Measurements from ENCODE around the gene NCOA7.
A peak's percentile ranks its signal among the peaks of the same experiment; 100 is the strongest.
"Not testable (repeated sequence)": the region's sequence is repeated elsewhere in the genome, so short reads cannot be mapped to it uniquely, and the experiment has no call there.

The NCOA7 gene

DNA sequence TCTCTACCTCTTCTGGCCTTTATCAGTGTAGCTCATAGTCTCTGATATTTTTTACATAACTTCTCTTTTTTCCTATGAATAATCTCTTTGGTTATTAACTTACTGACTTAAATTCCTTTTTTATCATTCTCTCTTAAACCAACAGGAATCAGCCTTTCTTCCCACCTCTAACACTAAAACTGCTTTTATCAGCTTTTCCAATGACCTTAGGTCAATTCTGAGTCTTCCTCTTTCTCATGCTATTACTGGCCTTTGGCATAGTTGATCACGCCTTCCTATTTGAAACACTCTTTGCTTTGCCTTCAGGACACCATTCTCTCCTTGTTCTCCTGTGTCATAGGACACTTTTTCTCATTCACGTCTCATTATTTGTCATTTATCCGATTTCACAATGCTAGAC, 157.7 kb downstream of the NCOA7 start:
- Histone ChIP-seq H3K27me3 (replicated peaks; ENCODE audit: control insufficient read depth, insufficient read depth, low read length) (no peaks in the 10 kb centered on the region), H3K4me3 (replicated peaks; ENCODE audit: low read depth, low read length) (no peak overlapping the region), H3K36me3 (ENCODE audit: control insufficient read depth, insufficient read depth, low read length) (no peaks in the 10 kb centered on the region)
- no peak for DNase-seq (ENCODE audit: extremely low read depth, insufficient read length)
- TF ChIP-seq, protein P1, sequence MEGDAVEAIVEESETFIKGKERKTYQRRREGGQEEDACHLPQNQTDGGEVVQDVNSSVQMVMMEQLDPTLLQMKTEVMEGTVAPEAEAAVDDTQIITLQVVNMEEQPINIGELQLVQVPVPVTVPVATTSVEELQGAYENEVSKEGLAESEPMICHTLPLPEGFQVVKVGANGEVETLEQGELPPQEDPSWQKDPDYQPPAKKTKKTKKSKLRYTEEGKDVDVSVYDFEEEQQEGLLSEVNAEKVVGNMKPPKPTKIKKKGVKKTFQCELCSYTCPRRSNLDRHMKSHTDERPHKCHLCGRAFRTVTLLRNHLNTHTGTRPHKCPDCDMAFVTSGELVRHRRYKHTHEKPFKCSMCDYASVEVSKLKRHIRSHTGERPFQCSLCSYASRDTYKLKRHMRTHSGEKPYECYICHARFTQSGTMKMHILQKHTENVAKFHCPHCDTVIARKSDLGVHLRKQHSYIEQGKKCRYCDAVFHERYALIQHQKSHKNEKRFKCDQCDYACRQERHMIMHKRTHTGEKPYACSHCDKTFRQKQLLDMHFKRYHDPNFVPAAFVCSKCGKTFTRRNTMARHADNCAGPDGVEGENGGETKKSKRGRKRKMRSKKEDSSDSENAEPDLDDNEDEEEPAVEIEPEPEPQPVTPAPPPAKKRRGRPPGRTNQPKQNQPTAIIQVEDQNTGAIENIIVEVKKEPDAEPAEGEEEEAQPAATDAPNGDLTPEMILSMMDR (IDR thresholded peaks at IDR 0.05; ENCODE audit: insufficient read depth, low read length, poor library complexity, severe bottlenecking), result no peak

GRCh38 chr6:125949069-125949468, 158.3 kb downstream of the NCOA7 start:
- Histone ChIP-seq H3K4me3 (replicated peaks; ENCODE audit: low read depth, low read length) (no peak overlapping the region), H3K36me3 (ENCODE audit: control insufficient read depth, insufficient read depth, low read length) (no peaks in the 10 kb centered on the region), H3K27me3 (replicated peaks; ENCODE audit: control insufficient read depth, insufficient read depth, low read length) (no peaks in the 10 kb centered on the region)
- DNase-seq (ENCODE audit: extremely low read depth, insufficient read length), result no peak
- TF ChIP-seq, protein P1 (IDR thresholded peaks at IDR 0.05; ENCODE audit: insufficient read depth, low read length, poor library complexity, severe bottlenecking), result no peak

DNA sequence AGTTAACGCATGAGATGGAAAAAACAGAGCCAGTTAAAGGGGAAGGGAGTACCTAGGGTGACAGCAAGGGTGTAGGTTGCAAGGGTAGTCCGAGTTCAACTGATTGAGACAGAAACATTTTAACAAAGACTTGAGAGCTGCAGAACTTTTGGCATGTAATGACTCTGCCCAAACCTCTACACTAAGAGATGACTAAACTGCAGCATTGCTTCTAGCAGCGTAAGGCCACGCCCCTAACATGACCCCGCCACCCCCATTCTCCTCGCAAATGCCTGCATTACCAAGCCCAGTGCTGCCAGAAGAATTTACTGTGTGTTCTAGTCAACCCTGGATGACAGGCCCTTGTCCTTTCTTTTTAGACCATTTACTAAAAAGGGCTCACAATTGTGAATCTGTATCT, 159.5 kb downstream of the NCOA7 start:
- H3K27me3 ChIP-seq (replicated peaks; ENCODE audit: control insufficient read depth, insufficient read depth, low read length), result no peaks in the 10 kb centered on the region
- no peaks in the 10 kb centered on the region for H3K36me3 ChIP-seq (ENCODE audit: control insufficient read depth, insufficient read depth, low read length)
- no peak for DNase-seq (ENCODE audit: extremely low read depth, insufficient read length)
- TF ChIP-seq, protein P1 (IDR thresholded peaks at IDR 0.05; ENCODE audit: insufficient read depth, low read length, poor library complexity, severe bottlenecking), result no peak
- H3K4me3 ChIP-seq (replicated peaks; ENCODE audit: low read depth, low read length), result no peak overlapping the region

- H3K27me3 ChIP-seq (replicated peaks; ENCODE audit: control insufficient read depth, insufficient read depth, low read length); DNase-seq (ENCODE audit: extremely low read depth, insufficient read length); H3K36me3 ChIP-seq (ENCODE audit: control insufficient read depth, insufficient read depth, low read length); H3K4me3 ChIP-seq (replicated peaks; ENCODE audit: low read depth, low read length): not testable (repeated sequence)
Measured at GRCh38 chr6:125950716-125951115, 160.0 kb downstream of the NCOA7 start.

- H3K36me3 ChIP-seq (ENCODE audit: control insufficient read depth, insufficient read depth, low read length), result no peaks in the 10 kb centered on the region
- TF ChIP-seq, protein P1 (IDR thresholded peaks at IDR 0.05; ENCODE audit: insufficient read depth, low read length, poor library complexity, severe bottlenecking), result no peak
- H3K4me3 ChIP-seq (replicated peaks; ENCODE audit: low read depth, low read length), result no peak overlapping the region
- DNase-seq (ENCODE audit: extremely low read depth, insufficient read length), result no peak
- no peaks in the 10 kb centered on the region for H3K27me3 ChIP-seq (replicated peaks; ENCODE audit: control insufficient read depth, insufficient read depth, low read length)
Measured at GRCh38 chr6:125951323-125951722, 160.6 kb downstream of the NCOA7 start.

GRCh38 chr6:125952764-125953501, 162.2 kb downstream of the NCOA7 start:
- no peak for DNase-seq (ENCODE audit: extremely low read depth, insufficient read length)

More at GRCh38 chr6:125952764-125953501, 162.2 kb downstream of the NCOA7 start:
- Histone ChIP-seq H3K4me3 (replicated peaks; ENCODE audit: low read depth, low read length) (no peak overlapping the region), H3K36me3 (ENCODE audit: control insufficient read depth, insufficient read depth, low read length) (no peaks in the 10 kb centered on the region), H3K27me3 (replicated peaks; ENCODE audit: control insufficient read depth, insufficient read depth, low read length) (no peaks in the 10 kb centered on the region)
- TF ChIP-seq, protein P1 (IDR thresholded peaks at IDR 0.05; ENCODE audit: insufficient read depth, low read length, poor library complexity, severe bottlenecking), result peak; percentile 62
